ENCODE data around the gene CD19.

DNA sequence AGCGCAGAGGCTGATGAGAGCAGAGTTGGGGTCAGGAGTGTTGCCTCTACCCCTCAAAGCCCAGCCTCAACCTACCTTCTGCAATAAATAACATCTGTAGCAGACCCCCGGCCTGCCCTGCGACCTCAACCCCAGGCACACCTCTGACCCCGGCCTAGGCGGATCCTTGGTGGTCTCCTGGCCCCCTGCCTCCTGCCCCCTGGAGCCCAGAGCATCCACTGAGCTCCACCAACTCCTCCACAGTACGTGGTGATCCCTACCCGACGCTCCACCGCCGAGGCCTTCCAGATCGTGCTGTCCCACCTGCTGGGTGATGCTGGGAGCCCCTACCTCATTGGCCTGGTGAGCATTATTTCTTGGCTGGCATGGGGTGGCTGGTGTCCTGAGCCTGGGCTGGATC, 51.2 kb downstream of the CD19 start:
- TF ChIP-seq, protein P1, sequence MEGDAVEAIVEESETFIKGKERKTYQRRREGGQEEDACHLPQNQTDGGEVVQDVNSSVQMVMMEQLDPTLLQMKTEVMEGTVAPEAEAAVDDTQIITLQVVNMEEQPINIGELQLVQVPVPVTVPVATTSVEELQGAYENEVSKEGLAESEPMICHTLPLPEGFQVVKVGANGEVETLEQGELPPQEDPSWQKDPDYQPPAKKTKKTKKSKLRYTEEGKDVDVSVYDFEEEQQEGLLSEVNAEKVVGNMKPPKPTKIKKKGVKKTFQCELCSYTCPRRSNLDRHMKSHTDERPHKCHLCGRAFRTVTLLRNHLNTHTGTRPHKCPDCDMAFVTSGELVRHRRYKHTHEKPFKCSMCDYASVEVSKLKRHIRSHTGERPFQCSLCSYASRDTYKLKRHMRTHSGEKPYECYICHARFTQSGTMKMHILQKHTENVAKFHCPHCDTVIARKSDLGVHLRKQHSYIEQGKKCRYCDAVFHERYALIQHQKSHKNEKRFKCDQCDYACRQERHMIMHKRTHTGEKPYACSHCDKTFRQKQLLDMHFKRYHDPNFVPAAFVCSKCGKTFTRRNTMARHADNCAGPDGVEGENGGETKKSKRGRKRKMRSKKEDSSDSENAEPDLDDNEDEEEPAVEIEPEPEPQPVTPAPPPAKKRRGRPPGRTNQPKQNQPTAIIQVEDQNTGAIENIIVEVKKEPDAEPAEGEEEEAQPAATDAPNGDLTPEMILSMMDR (IDR thresholded peaks at IDR 0.05) = no peak
- TF ChIP-seq POLR2A (IDR thresholded peaks at IDR 0.05) = no peak
